Pulmonary artery endothelial cell (primary cell): Measurements from ENCODE around the gene NLK. TPM values are rescaled to one million over a fixed set of nuclear protein-coding genes. Genes with fewer than 3 reads are reported as not detected.
"Not testable (repeated sequence)": the region's sequence is repeated elsewhere in the genome, so short reads cannot be mapped to it uniquely, and the experiment has no call there.

Source experiments
- DNase-seq: peaks from one replicate; pipeline ENCODE4 v3.0.0-alpha.2; 2011; ENCODE audit warnings: low read depth, low spot score
- total RNA-seq: library from RNA; depleted of rRNA; stranded (reverse); fragments of >200 nt; gene quantifications from 2 replicates; pipeline ENCODE4 v1.2.3, GENCODE V29; 2014

Gene NLK
- total RNA-seq, 1 donor from 2014 or later: 34.8 TPM

DNA sequence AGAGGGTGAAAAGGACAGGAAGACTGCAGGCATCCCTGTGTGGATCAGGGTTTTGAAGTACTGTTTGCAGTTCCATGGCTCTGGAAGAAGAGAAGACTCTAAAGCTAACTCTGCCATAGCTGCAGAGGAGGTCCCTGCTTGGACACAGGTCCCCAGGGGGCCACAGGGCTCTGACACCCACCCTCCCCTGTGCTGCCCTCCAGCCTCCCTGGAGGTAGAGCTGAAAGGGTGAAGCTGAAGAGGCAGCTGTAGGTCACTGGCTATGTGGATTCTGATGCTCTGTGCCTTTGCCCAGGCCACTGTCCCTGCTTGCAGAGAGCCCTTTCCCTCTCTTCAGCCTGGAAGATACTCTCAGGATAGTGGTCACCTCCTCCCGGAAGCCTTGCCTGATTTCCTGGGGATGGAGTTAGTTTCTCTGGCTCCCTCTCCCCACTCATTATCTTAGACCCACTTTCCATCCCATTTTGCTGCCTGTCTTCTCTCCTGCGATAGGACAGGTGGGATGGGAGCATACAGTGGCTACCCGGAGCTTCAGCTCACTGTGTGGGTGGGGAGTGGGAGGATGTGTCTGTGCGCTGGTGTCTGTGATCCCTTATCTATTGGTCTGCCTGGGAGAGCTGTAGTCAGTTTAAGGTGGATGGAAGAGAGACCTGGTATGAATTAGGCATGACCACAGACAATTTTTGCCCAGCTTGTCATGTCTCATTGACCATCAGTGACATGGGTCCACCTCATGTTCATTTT lies 186.7 kb downstream of the NLK start:
- no peak for DNase-seq

DNA sequence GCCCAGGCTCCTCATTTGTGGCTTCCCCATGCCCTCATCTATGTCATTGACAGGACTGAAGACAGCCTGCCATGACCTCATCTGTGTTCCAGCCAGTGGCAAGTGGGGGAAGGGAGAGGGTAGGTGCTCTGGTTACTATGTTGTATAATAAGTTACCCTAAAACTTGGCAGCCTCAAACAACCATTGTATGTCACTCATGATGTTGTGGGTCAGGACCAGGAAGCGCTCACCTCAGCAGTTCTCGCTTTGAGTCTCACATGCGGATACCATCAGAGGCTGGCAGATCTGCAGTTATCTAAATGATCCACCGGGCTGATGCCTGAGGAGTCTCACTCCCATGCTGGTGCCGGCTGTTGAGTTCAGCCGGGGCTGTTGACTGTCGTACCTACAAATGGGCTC lies 187.5 kb downstream of the NLK start:
- DNase-seq: no peak

DNA sequence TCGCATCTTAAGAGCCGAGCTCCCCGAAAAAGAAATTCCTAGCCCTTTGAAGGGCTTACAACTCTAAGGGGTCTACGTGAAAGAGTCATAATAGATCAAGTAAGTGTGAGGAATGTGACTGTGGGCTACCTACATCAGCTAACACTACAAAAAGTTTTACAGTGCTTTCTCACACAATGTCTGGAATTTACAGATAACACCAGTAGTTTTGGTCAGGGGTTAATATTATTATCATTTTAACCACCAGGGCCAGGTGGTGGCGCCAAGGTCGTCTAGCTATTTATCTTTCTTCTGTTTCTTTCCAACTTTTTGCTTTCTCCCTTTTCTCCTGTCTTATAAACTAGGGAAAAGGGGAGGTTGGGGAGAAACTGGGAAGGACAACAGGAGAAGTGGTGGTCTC lies 188.1 kb downstream of the NLK start:
- not testable (repeated sequence) for DNase-seq

DNA sequence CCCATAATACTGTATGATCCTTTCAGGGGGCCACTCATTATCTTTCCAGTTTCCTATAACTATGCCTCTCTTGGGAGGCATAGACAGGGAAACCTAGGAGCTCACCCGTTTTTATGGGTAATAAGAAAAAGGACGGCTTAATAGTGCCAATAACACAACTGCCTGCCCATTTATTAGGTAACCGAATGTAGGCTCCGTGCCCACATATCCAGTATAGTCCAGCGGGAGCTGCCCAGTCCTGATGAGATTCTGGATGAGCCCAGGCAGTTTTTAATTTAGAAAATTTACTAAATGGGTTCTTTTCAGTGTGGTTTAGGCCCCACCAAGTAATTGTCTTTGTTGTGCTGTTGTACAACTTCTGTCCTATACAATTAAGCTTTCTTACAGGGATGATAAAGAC lies 189.1 kb downstream of the NLK start:
- DNase-seq: not testable (repeated sequence)

DNA sequence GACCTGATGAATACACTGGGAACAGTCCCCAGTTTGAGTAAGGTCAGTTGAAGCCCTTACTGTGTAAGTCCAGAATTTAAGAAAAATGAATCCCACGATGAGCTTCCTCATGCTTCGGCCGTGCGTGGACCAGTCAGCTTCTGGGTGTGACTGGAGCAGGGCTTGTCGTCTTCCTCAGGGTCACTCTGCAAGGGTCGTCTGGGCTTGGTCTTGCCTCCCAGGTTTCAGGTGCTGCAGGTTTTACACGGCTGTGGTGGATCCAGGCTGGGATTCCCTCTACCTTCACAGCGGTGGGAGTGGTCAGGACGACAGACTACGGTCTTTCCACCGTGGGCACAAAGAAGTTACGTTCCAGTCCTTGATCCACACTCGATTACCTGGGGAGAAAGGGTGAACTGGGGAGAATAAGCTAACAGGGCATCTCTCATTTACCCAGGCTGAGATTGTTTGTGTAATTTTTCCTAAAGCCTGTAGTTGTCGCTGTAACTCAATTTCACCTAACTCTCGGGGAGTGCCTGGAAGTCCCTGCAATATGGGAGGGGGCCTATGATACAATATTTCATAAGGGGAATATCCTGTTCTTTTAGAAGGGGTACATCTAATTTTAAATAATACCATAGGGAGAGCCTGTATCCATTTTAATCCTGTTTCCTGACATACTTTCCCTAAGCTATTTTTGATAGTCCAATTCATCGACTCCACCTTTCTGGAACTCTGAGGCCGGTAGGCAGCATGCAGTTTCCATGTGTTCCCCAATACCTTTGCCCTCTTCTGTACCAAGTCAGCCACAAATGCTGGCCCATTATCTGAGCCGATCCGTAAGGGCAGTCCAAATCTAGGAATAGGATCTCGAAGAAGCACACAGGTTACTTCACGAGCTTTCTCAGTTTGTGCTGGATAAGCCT lies 190.7 kb downstream of the NLK start:
- not testable (repeated sequence) for DNase-seq

DNA sequence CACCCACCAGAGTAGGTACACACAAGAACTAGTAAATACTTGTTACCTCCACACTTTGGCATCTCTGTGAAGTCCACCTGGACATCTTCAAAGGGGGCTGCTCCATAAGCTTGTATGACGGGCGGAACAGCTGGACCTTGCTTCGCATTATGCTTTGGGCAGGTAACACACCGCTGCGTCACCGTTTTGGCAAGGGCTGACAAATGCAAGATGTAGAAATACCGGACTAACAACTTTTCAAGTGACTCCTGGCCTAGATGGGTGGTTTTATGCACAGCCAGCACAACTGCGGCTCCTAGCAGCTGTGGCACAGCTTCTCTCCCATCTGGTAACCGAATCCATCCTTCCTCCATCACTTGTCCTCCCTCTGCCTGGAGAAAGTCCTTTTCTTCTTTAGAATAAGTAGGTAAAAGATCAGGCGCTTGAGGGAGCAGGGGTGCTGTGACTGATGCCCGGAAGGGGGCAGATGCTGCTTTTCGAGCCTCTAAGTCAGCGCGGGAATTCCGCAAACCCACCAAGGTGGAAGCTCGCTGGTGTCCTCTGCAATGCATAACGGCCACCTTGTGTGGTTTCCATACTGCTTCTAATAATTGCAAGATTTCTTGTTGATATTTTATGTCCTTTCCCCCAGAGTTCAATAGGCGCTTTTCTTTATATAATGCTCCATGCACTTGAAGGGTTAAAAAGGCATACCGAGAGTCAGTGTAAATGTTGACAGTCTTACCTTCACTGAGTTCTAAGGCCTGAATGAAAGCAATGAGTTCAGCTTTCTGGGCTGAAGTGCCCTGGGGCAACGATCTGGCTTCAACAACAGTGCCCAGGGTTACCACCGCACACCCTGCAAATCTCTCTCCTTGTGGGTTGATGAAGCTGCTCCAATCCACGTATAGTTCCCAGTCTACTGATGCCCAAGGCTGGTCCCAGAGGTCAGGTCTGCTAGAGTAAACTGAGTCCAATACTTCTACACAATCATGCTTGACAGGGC lies 191.7 kb downstream of the NLK start:
- not testable (repeated sequence) for DNase-seq

DNA sequence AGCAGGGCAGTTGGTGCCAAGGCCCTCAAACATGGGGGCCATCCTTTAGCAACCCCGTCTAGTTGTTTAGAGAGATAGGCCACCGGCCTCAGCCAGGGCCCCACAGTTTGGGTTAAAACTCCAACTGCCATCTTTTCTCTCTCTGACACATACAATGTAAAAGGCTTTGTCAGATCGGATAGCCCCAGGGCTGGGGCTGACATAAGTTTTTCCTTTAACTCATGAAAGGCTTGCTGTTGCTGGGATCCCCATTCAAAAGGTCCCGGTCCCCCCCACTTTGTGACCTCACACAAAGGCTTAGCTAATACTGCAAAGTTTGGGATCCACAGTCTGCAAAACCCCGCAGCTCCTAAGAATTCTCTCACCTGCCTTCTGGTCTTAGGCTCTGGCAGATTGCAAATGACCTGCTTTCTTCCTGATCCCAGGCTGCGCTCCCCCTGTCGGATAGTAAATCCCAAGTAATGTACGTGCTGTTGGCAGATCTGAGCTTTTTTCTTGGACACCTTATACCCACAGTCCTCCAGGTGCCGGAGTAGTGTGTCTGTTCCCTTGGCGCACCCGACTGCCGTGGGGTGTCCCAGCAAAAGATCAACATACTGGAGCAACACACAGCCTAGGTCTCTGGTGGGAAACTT lies 192.7 kb downstream of the NLK start:
- not testable (repeated sequence) for DNase-seq

DNA sequence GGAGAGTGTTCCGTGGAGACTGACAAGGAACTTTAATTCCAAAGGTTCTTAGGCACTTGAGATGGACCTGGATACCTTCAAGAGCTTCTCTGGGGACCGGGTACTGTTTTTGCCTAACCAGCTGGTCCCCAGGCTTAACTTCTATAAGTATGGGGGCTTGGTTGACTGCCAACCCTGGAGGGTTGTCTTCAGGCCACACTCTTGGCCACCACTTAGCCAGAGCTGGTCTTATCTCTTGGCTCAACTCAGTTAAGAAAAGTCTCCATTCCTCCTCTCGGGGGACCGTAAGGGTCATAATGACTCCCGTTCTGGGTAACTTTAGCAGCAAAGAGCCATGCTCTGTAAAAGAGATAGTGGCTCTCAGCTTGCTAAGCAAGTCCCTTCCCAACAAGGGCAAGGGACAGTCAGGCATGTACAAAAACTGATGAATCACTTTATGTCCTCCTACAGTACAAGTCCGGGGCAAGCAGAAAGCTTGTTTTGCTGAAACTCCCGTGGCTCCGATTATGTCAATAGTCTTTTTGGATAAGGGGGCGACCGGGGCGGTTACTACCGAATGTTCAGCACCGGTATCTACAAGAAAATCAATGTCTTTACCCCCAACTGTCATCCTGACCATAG lies 193.7 kb downstream of the NLK start:
- DNase-seq: not testable (repeated sequence)

DNA sequence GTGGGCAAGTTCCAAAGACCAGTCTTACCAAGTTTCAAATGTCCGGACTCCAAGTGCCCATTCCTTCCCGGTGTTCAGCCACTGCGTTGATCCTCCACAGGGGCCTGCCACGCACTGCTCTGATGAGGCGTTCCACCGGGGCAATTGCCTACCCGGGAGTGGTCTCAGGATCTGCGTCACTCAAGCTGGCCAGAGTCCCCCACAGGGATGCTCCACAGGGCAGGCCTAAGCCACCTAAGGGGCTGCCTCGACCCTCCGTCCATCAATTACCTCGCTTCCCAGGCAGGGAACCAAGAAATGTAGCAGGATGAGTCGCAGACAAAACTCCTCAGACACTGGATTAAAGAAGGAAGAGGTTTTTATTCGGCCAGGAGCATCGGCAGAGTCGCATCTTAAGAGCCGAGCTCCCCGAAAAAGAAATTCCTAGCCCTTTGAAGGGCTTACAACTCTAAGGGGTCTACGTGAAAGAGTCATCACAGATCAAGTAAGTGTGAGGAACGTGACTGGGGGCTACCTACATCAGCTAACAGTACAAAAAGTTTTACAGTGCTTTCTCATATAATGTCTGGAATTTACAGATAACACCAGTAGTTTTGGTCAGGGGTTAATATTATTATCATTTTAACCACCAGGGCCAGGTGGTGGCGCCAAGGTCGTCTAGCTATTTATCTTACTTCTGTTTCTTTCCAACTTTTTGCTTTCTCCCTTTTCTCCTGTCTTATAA lies 196.2 kb downstream of the NLK start:
- DNase-seq: not testable (repeated sequence)

DNA sequence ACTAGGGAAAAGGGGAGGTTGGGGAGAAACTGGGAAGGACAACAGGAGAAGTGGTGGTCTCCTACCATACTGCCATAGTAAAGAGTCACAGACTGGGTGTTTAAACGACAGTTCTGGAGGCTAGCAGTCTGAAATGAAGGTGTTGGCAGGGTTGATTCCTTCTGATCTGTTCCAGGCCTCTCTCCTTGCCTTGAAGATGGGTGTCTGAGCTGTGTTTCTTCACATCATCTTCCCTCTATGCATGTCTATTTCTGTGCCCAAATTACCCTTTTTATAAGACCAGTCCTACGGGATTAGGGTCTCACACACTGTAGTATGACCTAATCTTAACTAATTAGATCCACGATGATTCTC lies 196.8 kb downstream of the NLK start:
- no peak for DNase-seq

DNA sequence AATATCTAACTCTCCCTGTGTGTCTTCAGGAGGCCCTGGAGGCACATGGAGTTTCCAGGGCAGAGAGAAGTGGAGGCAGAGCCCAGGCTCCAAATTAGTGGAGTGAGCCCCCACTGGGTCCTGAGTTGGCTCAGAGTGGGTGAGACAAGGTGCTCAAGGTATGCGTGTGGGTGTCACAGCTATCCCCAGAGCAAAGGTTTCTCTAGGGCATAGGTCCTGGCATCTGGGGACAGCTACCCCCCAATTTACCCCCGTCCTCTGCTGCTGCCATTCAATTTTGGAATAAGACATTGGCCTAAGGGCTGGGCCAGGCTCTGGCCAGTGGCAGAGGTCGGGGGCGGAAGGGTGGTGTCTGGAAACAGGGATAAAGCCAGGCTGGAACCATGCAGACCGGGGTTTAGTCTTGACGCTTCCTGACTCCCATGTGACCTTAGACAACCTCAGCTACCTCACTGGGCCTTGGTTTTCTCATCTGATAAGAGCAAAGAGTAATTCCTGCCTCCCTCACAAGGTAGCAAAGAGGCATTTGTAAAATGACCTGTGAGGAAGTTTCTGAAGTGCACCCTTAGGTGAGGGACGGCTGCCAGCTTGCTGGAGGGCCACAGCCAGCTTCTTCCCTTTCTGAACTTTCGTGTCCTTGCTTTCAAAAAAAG lies 198.3 kb downstream of the NLK start:
- DNase-seq: no peak

DNA sequence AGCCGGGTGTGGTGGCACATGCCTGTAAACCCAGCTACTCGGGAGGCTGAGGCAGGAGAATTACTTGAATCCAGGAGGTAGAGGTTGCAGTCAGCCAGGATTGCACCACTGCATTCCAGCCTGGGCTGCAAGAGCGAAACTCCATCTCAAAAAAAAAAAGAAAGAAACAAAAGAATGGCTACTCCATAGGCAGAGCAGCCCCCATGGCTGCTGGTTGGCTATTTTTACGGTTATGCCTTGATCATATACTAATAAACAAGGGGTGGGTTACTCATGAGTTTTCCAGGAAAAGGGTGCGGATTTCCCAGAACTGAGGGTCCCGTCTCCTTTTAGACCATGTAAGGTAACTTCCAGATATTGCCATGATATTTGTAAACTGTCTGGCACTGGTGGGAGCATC lies 200.3 kb downstream of the NLK start:
- DNase-seq: no peak

DNA sequence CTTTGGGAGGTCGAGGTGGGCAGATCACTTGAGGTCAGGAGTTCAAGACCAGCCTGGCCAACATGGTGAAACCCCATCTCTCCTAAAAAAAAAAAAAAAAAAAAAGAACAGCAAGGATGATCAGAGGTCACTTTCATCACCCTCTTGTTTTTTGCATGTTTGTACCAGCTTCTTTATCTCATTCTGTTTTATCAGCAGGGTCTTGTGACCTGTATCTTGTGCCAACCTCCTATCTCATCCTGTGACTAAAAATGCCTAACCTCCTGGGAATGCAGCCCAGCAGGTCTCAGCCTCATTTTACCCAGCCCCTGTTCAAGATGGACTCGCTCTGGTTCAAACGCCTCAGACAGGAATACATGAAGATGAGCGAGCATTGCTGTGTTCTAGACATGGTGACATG lies 200.8 kb downstream of the NLK start:
- not testable (repeated sequence) for DNase-seq

DNA sequence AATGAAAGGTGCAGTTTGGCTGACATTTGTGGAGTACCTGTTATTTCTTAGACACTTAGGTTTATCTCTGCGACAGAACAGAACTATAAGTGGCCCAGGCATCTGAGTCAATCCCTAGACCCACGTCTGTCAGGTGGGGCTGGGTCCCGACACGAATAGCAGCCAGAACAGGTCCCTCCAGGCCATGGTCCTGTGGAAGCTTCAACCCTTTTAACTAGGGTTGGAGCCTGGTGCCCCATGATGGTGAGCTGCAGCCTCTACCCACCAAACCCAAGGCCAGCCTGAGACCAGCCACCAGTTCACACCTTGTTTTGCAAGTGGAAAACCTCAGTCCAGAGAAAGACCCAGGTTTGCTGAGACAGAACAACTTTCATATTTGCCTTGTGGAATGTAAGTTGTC lies 202.0 kb downstream of the NLK start:
- no peak for DNase-seq

Other genes starting within 250 kb of the NLK start
- not detected in 2 replicates for gene NOS2, start 242.1 kb upstream of the NLK start, total RNA-seq
- gene LYRM9, start 149.3 kb upstream of the NLK start, total RNA-seq: 1.1 and 5.9 TPM in 2 replicates